ENCODE measurements around the gene RCC1.

- no peak for TF ChIP-seq CTCF (conservative IDR thresholded peaks at IDR 0.05 in 1 of 2, IDR thresholded peaks at IDR 0.05 in 1 of 2; ENCODE audit: low read depth in 1 of 2, low read length in 2 of 2)
- no peak for TF ChIP-seq EZH2 (IDR thresholded peaks at IDR 0.05; ENCODE audit: low read length, missing control alignments)
Observed at GRCh38 chr1:28573564-28573963, 67.7 kb downstream of the RCC1 start.

All from fibroblast of lung (primary cell).